ENCODE data around the gene BLOC1S3. TPM values are rescaled to one million over a fixed set of nuclear protein-coding genes. Genes with fewer than 3 reads are reported as not detected.
A peak's percentile ranks its signal among the peaks of the same experiment; 100 is the strongest.

The BLOC1S3 gene
- total RNA-seq, 1 experiment from 2014 or later, result 11.9 TPM

DNA sequence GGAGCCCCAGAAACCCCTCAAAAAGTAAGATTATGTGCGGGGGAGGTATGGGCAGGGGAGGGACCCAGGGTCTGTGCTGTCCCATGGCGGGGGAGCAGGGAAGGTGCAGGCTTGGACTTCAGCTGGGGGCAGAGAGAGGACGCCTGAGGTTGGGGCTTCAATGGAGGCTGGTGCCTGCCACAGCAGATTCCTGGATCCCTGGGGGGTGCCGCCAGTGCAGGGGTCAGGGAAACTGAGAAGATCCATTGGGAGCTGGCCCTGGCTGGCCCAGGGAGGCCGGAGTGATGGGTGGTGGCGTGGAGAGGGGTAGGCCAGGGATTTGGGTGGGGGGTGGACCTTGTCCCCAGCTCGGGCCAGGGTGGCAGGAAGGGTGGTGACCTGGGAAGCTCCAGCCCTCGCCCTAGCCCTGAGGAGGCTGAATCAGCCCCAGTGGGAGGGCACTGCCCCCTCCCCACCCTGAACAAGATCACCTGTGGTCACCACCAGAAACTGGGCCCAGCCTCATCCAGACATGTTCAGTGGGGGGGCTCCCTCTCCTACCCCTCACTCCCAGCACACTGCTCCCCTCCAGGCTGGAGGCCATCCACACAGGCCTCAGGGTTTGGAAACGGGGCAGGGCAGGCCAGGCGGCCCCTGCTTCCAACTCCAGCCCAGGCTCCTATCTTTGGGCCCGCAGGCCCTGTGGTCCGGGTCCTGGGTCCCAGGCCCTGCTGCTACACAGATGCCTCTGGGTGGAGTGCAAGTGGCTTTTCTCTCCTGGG is 19.2 kb upstream of the BLOC1S3 start:
- POLR2A ChIA-PET (ENCODE audit: unreplicated experiment), result no interaction called here
- TF ChIP-seq EZH2 (IDR thresholded peaks at IDR 0.05; ENCODE audit: low read length, unreplicated experiment) (no peak), EZH2phosphoT487 (IDR thresholded peaks at IDR 0.05; ENCODE audit: borderline replicate concordance, low read length) (no peak)
- TF ChIP-seq, protein P1, sequence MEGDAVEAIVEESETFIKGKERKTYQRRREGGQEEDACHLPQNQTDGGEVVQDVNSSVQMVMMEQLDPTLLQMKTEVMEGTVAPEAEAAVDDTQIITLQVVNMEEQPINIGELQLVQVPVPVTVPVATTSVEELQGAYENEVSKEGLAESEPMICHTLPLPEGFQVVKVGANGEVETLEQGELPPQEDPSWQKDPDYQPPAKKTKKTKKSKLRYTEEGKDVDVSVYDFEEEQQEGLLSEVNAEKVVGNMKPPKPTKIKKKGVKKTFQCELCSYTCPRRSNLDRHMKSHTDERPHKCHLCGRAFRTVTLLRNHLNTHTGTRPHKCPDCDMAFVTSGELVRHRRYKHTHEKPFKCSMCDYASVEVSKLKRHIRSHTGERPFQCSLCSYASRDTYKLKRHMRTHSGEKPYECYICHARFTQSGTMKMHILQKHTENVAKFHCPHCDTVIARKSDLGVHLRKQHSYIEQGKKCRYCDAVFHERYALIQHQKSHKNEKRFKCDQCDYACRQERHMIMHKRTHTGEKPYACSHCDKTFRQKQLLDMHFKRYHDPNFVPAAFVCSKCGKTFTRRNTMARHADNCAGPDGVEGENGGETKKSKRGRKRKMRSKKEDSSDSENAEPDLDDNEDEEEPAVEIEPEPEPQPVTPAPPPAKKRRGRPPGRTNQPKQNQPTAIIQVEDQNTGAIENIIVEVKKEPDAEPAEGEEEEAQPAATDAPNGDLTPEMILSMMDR (conservative IDR thresholded peaks at IDR 0.05; ENCODE audit: low read depth, low read length), result no peak
- Histone ChIP-seq H3K9me2 (replicated peaks; ENCODE audit: low read length) (no peaks in the 10 kb centered on the region), H3K9ac (ENCODE audit: low read length) (no peak overlapping the region), H3K27ac (ENCODE audit: low read length) (no peak overlapping the region), H3K9me3 (ENCODE audit: low read length) (no peaks in the 10 kb centered on the region), H3K36me3 (ENCODE audit: low read depth, low read length) (no peaks in the 10 kb centered on the region), H3K27me3 (ENCODE audit: low read length) (no peaks in the 10 kb centered on the region), H3F3A (ENCODE audit: low read length, unreplicated experiment) (no peaks in the 10 kb centered on the region), H2AFZ (ENCODE audit: low read length) (no peak overlapping the region), H3K4me3 (ENCODE audit: low read length) (no peak overlapping the region), H3K4me2 (ENCODE audit: low read length) (no peak overlapping the region), H3K4me1 (ENCODE audit: insufficient read depth, low read length) (peaks cover 12% of the 10 kb centered on the region), H4K20me1 (ENCODE audit: low read length) (no peaks in the 10 kb centered on the region), H3K79me2 (ENCODE audit: low read length) (no peaks in the 10 kb centered on the region)
- CTCF ChIA-PET, result no interaction called here
- DNase-seq (no peak), ATAC-seq (no peak)
- intact Hi-C loops (cut with micrococcal nuclease), result no loop called here
- BruUV-seq (replicated peaks), result no TSS peak

DNA sequence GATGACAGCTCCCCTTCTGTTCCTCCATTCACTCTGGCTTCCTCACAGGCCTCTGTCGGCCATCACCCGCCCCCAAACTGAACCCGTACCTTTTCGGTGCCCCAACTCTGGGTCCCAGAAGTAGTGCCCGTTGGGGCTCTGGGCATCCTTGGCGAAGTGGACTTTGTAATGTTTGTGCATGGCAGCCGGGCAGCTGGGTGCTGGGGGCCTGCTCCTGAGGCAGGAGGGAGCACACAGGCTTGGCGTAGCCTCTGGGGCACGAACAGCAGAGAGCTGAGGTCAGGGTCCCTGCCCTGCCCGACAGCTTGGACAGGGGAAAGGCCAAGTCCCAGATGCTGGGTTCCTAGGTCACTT is 18.6 kb upstream of the BLOC1S3 start:
- no TSS peak for BruUV-seq (replicated peaks)
- H3K9me2 ChIP-seq (replicated peaks; ENCODE audit: low read length), result no peaks in the 10 kb centered on the region
- H3K27me3 ChIP-seq (ENCODE audit: low read length), result no peaks in the 10 kb centered on the region
- peaks cover 11% of the 10 kb centered on the region for H3K4me1 ChIP-seq (ENCODE audit: insufficient read depth, low read length)
- POLR2A ChIA-PET (ENCODE audit: unreplicated experiment), result no interaction called here
- intact Hi-C loops (cut with micrococcal nuclease), result loop anchor here (5.0 kb wide), 1 partner anchor 87 kb away; the partner anchor contains the start of gene EXOC3L2
- H3F3A ChIP-seq (ENCODE audit: low read length, unreplicated experiment), result no peaks in the 10 kb centered on the region
- H3K9me3 ChIP-seq (ENCODE audit: low read length), result no peaks in the 10 kb centered on the region
- CTCF ChIA-PET, result no interaction called here
- no peaks in the 10 kb centered on the region for H3K79me2 ChIP-seq (ENCODE audit: low read length)
- ATAC-seq (no peak), DNase-seq (no peak)
- H3K4me3 ChIP-seq (ENCODE audit: low read length), result no peak overlapping the region
- H3K4me2 ChIP-seq (ENCODE audit: low read length), result no peak overlapping the region
- H2AFZ ChIP-seq (ENCODE audit: low read length), result no peak overlapping the region
- no peak overlapping the region for H3K27ac ChIP-seq (ENCODE audit: low read length)
- no peaks in the 10 kb centered on the region for H4K20me1 ChIP-seq (ENCODE audit: low read length)
- no peak for TF ChIP-seq EZH2 (IDR thresholded peaks at IDR 0.05; ENCODE audit: low read length, unreplicated experiment)
- H3K36me3 ChIP-seq (ENCODE audit: low read depth, low read length), result no peaks in the 10 kb centered on the region
- no peak overlapping the region for H3K9ac ChIP-seq (ENCODE audit: low read length)

DNA sequence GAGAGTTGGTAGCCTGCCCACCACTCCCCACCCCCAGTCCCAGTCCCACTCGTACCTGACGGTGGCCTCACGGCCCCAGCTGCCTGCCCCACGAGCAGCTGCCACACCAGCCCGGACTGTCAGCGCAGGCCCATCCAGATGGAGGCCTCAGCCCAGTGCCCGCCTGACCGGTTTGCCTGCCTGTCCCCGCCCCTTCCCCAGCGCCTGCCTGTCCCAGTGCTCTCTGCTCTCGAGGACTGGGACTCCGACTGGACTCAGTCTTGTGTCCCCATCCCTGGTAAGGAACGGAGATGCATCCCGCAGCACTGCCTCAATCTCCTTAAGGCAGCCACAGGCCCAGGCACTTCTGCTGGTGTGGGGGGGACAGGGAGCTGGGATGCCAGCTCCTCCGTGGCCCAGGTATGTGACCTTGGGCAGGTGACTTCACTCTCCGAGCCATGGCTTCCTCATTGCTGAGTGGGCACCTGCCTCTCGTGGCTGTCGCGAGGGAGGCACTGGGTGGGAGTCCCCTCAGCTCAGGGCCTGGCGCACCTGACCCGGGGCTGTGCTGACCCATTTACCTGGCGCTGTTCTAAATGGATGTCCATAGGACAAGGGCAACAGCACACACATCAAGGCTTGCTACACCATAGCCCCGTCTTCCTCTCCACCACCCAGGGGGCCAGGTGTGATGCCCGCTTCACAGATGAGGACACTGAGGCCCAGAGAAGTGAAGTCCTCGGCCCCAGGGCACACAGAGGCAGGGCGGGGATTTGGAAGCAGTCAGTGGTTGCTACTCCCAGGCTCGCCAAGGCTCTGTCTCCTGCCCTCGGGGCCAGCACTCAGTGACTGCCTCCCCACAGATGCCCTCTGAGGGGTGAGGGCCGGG is 17.5 kb upstream of the BLOC1S3 start, which contains the start of gene NKPD1:
Gene NKPD1 (minus strand): TSS at position 113 of the 868 bp plus-strand sequence. CDS start 832 bp downstream, outside the sequence.
- Histone ChIP-seq H3K9me3 (ENCODE audit: low read length) (no peaks in the 10 kb centered on the region), H2AFZ (ENCODE audit: low read length) (peak within 1 kb of the TSS; percentile 36; the same call in 1 of the 2 replicates), H3K4me2 (ENCODE audit: low read length) (peak within 1 kb of the TSS; percentile 64), H3K36me3 (ENCODE audit: low read depth, low read length) (no peaks in the 10 kb centered on the region), H4K20me1 (ENCODE audit: low read length) (no peaks in the 10 kb centered on the region), H3K79me2 (ENCODE audit: low read length) (no peaks in the 10 kb centered on the region), H3K27ac (ENCODE audit: low read length) (no peak within 1 kb of the TSS), H3K9ac (ENCODE audit: low read length) (no peak within 1 kb of the TSS), H3K4me3 (ENCODE audit: low read length) (no peak within 1 kb of the TSS; the same call in 1 of the 2 replicates), H3F3A (ENCODE audit: low read length, unreplicated experiment) (no peaks in the 10 kb centered on the region), H3K27me3 (ENCODE audit: low read length) (no peaks in the 10 kb centered on the region), H3K4me1 (ENCODE audit: insufficient read depth, low read length) (peaks cover 11% of the 10 kb centered on the region), H3K9me2 (replicated peaks; ENCODE audit: low read length) (no peaks in the 10 kb centered on the region)
- no TSS peak for BruUV-seq (replicated peaks)
- intact Hi-C loops (cut with micrococcal nuclease), result loop anchor here (5.0 kb wide), 1 partner anchor 86 kb away; the partner anchor contains the start of gene EXOC3L2
- DNase-seq (peak; percentile 58), ATAC-seq (peak; percentile 77)
- POLR2A ChIA-PET (ENCODE audit: unreplicated experiment), result no interaction called here
- CTCF ChIA-PET, result no interaction called here
- TF ChIP-seq EZH2phosphoT487 (IDR thresholded peaks at IDR 0.05; ENCODE audit: borderline replicate concordance, low read length), result no peak
- TF ChIP-seq, protein P1 (conservative IDR thresholded peaks at IDR 0.05; ENCODE audit: low read depth, low read length), result no peak
- TF ChIP-seq EZH2 (IDR thresholded peaks at IDR 0.05; ENCODE audit: low read length, unreplicated experiment), result no peak
